ENCODE measurements around the gene VDAC1.
A peak's percentile ranks its signal among the peaks of the same experiment; 100 is the strongest.
"Not testable (repeated sequence)": the region's sequence is repeated elsewhere in the genome, so short reads cannot be mapped to it uniquely, and the experiment has no call there.

Gene VDAC1

DNA sequence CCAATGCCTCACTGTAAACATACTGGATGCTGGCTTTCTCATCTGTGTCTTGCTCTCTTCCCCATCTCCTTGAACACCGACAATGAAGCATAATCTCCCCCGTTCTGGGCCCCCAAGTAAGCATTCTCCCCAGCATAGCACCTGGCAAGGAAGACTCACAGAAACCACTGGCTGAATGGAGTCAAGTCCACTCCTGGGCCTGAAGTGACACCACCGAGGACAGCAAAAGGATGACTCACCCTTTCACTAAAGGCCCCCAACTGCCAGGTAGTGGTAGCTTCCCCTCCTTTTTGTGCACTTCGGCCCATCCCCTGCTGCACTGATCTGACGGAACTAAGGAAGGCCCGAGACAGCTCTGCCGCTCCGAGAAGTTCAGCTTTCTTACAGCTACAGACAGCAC lies 9.4 kb downstream of the VDAC1 start:
- no peak for DNase-seq (ENCODE audit: low spot score)

DNA sequence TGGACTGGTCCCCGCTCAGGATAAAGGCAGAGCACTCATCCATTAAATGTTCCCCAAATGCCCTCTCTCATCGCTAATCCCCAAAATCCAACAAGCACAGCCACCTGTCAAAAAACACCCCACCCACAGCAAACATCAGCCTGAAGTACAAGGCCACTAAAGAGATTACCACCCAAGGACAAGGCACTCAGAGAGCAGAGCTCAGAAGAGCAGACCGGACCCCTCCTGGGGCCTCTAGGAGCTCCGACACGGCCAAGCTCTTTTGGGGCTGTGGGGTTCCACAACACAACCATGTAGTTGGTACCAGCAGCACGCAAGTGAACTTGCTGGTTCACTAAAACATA lies 9.8 kb downstream of the VDAC1 start:
- no peak for DNase-seq (ENCODE audit: low spot score)

DNA sequence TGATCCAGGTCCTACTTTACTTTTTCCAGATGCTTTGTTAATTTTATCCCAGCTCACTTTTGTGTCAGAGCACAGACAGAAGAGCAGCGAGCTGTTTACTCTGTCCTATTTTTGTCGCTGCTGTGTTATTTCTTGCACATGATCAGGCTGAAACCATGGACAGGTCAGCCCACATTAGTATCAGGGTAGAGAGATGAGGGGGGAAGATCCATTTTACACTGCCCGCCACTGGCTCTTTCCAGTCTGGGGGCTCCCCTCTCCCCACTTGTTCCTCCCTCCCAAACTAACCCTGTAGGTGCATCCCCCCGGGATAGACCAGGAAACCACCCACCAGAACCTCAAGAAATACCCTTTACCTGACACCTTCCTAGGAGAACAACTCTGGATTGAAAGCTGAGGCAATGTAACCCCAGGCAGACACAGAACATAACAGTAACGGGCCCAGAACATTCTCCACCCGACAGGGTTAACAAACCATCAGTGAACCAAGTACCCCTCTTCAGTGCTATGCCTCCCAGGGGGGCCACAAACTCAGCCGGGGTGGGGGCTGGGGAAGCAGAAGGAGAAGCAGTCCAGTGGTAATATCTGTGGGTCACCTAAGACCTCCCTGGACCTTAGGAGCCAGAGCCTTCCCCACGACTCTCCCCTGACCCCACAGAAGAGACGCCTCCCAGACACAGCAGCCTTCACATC lies 10.3 kb downstream of the VDAC1 start:
- no peak for DNase-seq (ENCODE audit: low spot score)

DNA sequence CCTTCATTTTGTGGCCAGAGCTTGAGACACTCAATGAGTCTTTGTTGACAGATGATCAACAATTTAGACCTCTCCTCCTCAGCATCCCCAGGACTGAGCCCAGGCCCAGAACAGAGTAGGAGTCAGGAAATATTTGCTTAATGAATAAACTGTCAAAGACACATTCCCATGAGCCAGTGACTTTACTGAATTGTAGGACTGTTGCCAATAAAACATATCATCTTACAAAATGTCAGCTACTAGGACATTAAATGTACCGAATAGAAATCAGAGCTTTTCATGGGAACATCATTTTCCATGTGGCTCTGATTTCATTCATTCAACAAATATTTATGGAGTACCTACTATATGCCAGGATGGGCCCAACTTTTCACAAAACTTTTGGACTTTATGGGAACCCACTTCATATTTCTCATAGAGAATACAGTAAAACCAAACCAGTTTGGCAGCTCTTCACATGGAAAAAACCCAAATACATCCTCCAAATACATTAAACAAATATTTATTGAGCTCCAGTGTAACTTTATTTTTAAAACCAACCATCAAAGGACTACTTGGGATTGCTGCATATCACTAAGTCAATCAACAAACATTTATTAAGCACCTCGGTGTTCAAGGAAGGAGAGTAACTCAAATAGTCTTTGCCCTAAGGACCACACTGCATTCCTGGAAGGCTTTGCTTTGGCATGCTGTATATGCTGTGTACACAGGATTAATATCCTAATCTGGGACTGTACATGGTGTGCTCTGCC lies 11.4 kb downstream of the VDAC1 start:
- DNase-seq (ENCODE audit: low spot score): peak; percentile 74

DNA sequence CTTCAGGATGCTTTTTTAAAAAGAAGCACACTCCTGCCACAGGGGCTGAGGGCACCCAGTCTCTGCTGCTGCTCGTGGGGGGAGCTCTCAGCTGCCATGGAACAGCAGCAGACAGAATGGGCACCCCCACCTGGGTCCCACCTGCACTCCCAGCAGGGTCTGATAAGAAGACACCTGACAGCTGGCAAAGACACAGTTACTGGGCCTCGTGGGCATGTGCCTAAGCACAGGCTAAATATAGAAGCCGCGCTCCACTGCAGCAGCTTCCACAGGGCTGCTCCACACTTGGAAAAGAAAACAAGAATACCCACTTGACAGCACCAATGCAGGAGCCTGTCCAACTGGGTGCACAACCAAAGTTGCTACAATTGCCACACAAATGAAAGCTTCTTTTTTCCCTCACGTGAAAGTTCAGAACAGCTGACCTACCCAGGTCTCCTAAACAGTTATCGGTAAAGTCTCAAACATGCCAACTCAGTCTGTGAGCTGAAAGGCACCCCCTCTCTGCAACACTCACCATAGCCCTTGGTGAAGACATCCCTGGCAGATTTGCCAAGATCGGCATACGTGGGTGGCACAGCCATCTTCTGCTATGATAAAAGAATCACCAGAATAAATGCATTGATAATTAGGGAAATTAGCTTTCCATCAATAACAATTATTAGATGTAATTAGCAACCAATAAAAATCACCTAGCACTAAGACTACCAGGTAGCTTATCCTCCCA lies 12.2 kb downstream of the VDAC1 start:
- no peak for DNase-seq (ENCODE audit: low spot score)

DNA sequence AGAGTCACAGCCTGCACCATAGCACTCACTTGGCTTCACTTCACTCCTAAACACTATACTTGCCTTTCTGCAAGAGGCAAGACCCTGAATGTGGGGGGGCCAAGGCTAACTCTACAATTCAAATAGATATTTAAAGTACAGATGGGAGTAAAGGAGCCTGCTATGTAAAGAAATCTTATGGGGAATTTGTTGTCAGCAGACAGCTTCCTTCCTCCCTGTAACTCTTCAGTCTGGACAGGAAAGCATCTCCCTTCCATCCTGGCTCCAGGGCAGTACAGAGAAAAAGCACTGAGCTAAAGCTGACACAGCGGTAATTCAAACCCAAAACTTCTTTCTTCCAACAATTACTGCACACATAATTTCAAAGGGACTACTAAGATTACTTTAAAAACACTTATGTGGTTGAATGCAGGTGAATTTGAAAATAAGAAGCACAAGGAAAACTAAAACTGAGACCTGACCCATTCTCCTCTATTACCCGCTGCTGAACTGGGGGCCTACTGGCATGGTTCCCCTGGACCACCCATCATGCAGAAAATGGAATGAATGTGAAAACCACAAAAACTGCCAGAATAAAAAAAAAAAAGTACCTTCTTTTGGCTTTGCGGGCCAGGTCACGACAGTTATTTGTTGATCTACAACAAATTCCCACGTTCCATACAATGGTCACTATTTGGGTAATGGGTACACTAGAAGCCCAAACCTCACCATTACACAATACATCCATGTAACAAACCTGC lies 13.4 kb downstream of the VDAC1 start:
- DNase-seq (ENCODE audit: low spot score): no peak

DNA sequence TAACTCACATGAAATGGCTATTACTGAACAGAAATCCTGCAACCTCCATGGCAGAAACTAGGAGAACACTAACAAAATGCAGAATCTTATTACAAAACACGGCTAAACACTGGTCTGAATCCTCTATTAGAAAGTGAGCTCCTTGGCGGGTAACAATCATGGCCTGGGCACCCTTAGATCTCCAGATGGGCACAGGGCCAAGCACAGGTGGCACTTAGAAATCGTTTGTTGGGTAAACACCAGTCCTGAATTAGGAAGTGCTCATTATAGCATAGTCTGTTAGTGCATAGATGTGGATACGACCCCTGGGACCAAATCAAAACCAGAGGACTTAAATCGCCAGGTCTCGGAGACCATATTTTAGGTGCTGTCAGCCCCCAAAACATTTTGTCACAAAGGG lies 14.4 kb downstream of the VDAC1 start:
- no peak for DNase-seq (ENCODE audit: low spot score)

DNA sequence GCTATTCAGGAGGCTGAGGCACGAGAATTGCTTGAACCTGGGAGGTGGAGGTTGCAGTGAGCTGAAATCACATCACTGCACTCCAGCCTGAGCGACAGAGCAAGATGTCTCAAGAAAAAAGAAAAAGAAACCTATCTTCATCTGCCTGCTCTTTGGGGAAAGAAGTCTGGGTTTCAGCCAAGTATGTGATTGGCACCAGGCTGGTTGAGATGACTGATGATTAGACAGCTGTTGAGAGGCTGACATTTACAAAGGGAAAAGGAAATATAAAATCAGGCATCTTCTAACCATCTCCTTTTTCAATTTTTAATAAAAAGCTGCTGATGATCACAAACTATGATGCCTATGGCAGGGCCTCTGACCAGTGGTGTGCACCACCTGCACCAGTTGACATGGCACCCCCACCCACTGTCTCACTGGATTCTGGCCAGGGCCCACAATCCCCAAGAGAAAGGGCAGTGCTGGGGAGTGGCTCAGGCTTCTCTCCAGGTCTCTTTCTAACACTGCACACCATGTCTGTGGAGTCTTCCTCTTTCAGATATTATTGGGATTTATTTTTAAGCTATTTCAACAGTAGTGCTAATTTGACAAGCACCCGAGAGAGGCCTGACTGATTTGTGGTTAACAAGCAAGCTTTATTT lies 19.1 kb downstream of the VDAC1 start:
- DNase-seq (ENCODE audit: low spot score): no peak

DNA sequence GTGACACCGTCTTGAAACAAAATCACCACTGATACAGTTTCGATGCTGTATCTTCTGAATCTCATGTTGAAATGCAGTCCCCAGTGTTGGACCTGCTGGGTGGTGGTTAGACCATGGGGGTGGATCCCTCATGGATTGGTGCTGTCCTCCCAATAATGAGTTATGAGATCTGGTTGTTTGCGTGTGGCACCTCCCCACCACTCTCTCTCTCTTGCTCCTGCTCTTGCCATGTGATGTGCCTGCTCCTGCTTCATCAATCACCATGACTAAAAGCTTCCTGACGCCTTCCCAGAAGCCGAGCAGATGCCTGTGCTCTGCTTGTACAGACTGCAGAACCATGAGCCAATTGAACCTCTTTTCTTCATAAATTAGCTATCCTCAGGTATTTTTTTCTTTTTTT lies 21.1 kb downstream of the VDAC1 start:
- DNase-seq (ENCODE audit: low spot score): no peak

DNA sequence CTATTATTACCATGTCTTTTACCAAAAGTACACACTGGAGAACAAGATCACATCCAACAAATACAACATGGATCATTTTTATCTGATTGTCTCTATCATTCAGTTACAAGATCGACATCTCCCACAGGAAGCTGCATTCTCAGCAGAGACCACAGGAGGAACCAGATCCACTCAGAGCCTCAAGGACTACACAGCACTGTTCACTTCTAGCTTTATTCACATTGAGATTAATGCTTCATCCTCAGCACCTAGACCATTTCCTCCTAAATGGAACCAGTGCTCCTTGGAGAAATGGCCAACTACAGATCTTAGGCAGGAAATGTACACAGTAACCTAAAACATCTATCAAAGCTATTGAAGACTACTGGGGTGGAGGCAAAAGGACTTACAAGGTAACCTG lies 23.1 kb downstream of the VDAC1 start:
- no peak for DNase-seq (ENCODE audit: low spot score)

DNA sequence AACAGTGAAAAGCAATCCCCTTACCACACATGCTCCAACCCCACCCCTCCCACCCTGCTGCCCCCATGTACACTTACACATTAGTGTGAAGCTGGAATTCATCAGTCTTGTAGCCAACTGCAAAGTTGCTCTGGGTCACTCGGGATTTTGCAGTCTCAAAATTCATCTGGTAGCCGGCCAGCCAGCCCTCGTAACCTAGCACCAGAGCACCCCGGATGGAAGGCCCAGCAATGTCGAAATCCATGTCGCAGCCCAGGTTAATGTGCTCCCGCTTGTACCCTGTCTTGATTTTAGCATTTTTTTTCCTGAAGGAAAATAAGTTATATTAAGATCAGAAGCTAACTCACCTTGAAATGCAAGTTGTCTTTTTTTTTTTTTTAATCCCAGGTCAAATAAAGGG lies 24.1 kb downstream of the VDAC1 start:
- DNase-seq (ENCODE audit: low spot score): no peak

DNA sequence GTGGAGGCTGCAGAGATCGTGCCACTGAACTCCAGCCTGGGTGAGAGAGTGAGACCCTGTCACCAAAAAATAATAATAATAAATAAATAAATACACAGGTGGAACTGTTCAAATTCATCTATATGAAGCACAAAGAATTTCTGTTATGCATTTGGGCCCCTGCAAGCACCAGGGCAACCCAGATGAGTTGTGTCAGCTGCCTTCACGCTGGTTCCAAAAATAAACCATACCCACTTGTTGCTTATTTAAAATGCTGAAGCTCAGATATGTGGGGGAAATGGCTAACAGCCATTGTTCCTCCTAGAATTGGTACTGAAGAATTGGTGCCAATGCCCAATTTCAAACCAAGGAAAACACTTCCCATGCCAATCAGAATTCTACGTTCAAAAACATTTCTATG lies 25.8 kb downstream of the VDAC1 start:
- DNase-seq (ENCODE audit: low spot score): no peak

DNA sequence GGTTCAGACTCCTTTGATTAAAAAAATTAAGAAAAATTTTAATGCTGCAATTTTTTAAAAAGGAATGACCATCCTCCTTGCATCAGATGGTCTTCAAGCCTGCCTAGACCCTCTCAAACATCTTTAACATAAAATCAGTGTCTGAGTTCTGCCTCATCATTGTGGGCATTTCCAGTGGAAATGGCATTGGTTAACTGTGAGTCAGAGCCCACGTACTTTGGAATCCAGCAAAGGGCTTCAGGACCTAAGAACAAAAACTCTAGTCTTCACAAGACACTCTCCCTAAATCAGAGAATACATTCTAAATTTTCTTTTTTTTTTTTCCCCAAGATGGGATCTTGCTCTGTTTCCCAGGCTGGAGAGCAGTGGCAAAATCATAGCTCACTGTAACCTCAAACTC lies 26.9 kb downstream of the VDAC1 start:
- DNase-seq (ENCODE audit: low spot score): peak; percentile 75

DNA sequence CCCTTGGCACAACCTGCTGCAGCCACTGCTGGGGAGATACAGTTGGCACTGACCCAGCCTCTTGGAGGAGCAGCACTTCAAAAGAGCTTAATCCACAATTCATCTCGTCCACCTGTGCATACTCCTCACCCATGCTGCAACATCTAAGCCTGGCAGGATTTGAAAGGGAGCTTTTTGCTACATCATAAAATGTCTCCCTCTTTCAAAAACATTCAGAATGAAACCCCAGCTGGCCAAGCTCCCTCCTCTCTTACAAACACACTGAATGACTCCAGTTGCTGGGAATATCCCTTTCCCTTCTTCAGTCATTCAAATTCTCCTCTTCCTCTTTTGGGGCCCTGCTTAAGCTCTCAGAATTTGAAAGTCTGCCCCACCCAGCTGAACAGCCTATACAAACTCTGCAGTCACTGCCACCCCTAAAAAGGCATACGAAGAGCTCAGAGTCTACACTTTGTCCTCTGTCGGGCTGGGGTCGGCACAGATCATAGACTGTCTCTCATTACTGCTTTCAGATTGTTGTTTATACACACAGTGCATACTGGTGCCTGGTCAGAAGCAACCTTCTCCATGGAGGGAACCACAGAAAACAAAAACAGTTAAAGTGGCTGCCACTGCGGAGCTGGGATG lies 27.5 kb downstream of the VDAC1 start:
- DNase-seq (ENCODE audit: low spot score): no peak

DNA sequence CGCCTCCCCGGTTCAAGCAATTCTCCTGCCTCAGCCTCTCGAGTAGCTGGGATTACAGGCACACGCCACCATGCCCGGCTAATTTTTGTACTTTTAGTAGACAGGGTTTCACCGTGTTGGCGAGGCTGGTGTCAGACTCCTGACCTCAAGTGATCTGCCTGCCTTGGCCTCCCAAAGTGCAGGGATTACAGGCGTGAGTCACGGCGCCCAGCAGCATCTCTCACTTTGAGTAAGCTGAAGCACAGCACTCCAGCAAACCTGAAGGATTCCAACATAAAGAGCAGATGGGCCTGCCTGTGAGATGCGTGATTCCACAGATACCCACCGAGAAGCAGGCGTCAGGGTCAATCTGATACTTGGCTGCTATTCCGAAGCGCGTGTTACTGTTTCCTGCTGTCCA lies 29.2 kb downstream of the VDAC1 start:
- not testable (repeated sequence) for DNase-seq (ENCODE audit: low spot score)

DNA sequence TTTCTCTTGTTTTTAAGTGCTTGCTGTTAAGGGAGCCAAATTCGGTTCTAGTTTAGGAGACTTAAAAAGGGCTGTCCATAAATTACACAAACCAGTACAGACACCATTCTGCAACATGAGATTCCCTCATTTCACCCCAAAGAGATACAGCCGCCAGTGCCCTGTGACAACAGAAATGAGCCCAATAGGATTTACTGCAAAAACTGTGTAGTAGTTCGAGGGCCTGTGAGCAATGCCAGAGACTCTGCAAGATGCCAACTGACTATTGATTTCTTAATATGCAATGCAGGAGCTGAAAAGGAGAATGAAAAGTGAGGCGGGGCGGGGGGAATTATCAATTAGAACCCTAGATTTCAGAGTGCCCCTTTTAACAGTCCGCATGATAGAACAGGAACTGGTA lies 30.6 kb downstream of the VDAC1 start:
- no peak for DNase-seq (ENCODE audit: low spot score)

DNA sequence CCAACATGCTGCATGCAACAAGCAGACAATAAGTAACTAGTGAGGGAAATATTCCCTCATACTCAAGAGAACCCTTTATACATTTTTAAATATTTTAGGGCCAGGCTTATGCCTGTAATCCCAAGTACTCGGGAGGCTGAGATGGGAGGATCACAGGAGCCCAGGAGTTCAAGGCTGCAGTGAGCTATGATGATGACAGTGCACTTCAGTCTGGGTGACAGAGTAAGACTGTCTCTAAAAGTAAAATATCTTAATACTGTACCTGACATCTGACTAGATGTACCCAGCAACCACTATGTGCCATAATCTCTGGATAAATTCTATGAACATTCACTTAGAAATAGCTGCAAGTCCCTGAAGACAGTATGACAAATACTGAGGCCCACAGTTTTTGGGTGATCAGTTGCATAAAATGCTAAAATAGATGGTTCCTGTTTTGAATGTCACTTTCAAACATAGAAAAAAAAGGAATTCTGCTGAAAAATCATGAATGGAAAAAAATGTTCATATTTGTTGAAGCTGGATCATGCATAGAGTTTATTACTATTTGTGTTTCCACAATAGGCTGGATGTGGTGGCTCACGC lies 34.4 kb downstream of the VDAC1 start:
- DNase-seq (ENCODE audit: low spot score): no peak

DNA sequence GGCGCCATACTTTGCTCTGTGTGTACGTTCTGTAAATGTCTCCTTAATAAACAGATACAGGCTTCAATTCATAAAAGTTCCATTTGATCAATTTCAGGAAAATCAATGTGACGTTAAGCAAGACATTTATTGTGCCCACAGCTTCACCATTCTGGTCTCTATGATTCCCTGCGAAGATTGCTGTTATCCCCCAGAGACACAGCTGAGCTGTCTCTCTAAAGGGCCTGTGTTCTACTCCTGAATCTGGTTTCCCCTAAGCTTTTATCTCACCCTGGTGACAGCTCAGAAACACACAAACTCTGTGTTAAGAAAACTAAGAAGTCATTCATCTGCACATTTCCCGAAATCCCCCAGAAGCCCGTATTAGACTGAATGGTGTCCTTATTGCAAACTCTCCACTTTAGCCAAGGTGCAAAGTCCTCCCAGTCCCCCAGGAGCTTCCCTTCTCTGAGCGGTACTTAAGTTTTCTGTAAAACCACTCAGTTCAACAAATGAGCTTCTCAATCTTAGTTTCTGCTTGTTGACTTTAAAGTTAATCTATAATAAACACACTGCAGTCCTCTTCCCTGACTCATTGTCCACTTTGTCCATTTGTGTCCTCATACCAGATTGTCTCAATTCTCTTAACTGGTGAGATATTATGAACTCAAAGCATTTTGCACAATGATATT lies 35.0 kb downstream of the VDAC1 start:
- DNase-seq (ENCODE audit: low spot score): no peak

DNA sequence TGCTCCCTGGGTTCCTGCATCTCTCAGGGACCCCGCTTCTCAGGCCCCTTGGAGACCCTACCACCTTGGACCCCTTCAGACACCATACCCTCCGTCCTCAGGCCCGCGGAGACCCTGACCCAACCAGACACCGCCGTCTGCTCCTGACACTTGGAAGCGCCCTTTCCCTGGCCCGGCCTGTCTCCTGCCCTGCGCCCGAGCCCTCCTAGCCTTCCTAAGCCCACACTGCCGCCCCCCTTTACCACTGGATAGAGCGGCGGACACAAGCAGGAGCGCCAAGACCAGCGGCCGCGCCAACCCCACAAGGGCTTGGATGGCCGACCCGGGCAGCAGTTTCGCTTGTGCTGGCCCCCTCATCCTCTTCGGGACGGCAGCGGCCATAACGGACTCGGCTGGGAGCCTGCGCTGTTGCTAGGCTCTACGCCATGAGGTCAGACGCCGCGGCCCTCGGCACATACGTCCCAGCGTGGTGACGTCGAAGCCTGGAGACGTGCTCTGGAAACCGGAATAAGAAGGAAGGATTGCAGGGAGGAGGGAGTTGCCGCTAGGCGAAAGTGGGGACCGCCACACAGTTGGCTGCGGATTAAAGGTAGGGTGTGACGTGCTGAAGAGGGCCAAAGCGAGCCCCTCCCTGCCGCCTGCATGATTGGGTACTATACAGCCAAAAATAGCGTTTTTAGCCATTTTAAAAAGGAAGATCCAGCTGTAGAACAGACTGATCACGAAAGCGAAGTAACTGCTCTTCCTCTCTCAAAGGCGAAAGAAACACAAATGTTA lies 36.4 kb downstream of the VDAC1 start, which contains the start of gene C5orf15:
Gene C5orf15, minus strand, starts transcription at position 422 of the 777 bp plus-strand sequence. Its CDS starts 41 bp downstream, at position 381.
- peak; percentile 97 for DNase-seq (ENCODE audit: low spot score)
